PFSK-1 (cell line): ENCODE measurements around the gene SIPA1.

Source experiments
- POLR2AphosphoS5 ChIP-seq: IDR thresholded peaks from 2 replicates; pipeline ENCODE4 v1.6.1; 2012; ENCODE audit warnings: low read depth, mild to moderate bottlenecking, control low read depth, low read length, moderate library complexity
- REST ChIP-seq, 2 experiments: IDR thresholded peaks; 2 replicates each; pipeline versions ENCODE4 v1.6.1 to v1.8.0; 2011 to 2012; ENCODE audit warnings: low read depth in 2 of 2, low read length in 2 of 2, control low read depth in 1 of 2, inconsistent platforms in 1 of 2, mild to moderate bottlenecking in 1 of 2, moderate library complexity in 1 of 2; ENCODE audit not compliant: insufficient read depth in 1 of 2
- SIN3A ChIP-seq: IDR thresholded peaks from 2 replicates; pipeline ENCODE4 v1.6.1; 2012; ENCODE audit warnings: mild to moderate bottlenecking, low read length, moderate library complexity, borderline replicate concordance; ENCODE audit not compliant: insufficient read depth
- TAF1 ChIP-seq: IDR thresholded peaks from 2 replicates; pipeline ENCODE4 v1.6.1; 2012; ENCODE audit warnings: low read length, control low read depth, borderline replicate concordance; ENCODE audit not compliant: insufficient read depth

GRCh38 chr11:65639623-65640482 lies 2.0 kb downstream of the SIPA1 start:
- TF ChIP-seq TAF1 (no peak), SIN3A (no peak), POLR2AphosphoS5 (no peak), REST (IDR thresholded peaks at IDR 0.05; ENCODE audit: insufficient read depth in 1 of 2, low read depth in 2 of 2, low read length in 2 of 2) (no peak)
